OCI-LY3 (cell line): ENCODE results near the gene ZNF587B.

Experiments used
- EZH2phosphoT487 ChIP-seq: fragments of 200-600 bp; shearing (Covaris generic); IDR thresholded peaks from 2 replicates; pipeline ENCODE4 v1.6.1; 2018; ENCODE audit warnings: antibody characterized with exemption, mixed run types, low read depth
- TF ChIP-seq, protein P1 (sequence below): fragments of 200-600, 300-600 bp; sonication (generic); IDR thresholded peaks from 2 replicates; pipeline ENCODE4 v1.5.1; 2014; ENCODE audit warnings: antibody characterized with exemption, low read length, low read depth

DNA sequence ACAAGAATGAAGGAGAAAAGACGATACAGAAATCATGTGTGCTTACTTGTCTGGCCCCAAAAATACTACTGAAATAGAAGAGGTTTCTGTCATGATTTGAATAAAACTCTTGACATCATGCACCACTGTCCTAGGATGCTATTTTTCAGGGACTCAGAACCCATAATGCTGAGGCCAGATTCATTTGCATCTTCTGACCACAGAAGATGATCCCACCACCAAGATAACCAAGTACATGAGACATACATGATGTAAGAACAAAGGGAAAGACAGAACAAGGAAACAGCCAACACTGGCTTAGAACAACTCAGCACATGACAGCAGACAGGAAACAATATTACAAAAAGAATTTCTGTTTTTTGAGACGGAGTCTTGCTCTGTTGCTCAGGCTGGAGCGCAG, 17.9 kb upstream of the ZNF587B start:
- TF ChIP-seq, protein P1, sequence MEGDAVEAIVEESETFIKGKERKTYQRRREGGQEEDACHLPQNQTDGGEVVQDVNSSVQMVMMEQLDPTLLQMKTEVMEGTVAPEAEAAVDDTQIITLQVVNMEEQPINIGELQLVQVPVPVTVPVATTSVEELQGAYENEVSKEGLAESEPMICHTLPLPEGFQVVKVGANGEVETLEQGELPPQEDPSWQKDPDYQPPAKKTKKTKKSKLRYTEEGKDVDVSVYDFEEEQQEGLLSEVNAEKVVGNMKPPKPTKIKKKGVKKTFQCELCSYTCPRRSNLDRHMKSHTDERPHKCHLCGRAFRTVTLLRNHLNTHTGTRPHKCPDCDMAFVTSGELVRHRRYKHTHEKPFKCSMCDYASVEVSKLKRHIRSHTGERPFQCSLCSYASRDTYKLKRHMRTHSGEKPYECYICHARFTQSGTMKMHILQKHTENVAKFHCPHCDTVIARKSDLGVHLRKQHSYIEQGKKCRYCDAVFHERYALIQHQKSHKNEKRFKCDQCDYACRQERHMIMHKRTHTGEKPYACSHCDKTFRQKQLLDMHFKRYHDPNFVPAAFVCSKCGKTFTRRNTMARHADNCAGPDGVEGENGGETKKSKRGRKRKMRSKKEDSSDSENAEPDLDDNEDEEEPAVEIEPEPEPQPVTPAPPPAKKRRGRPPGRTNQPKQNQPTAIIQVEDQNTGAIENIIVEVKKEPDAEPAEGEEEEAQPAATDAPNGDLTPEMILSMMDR = no peak
- TF ChIP-seq EZH2phosphoT487 = no peak
